Gastrocnemius medialis (tissue), 4 donors: ENCODE measurements around the gene TAF7L.

Experiments used
- CTCF ChIP-seq, 5 experiments: fragments of 450-650 bp in 3 of 5; fragments of 200-600 bp in 2 of 5; sonication (generic) in 2 of 5; IDR thresholded peaks in 4 of 5; conservative IDR thresholded peaks in 1 of 5; 1 replicate in 4 of 5; 2 replicates in 1 of 5; pipeline ENCODE4 v1.5.1; 2016 to 2019; ENCODE audit warnings: antibody characterized with exemption in 5 of 5, mild to moderate bottlenecking in 3 of 5, moderate library complexity in 3 of 5
- POLR2A ChIP-seq, 2 donors: fragments of 450-650 bp; IDR thresholded peaks; one replicate each; pipeline ENCODE4 v1.6.1; 2017; ENCODE audit warnings: antibody characterized with exemption in 2 of 2, mild to moderate bottlenecking in 2 of 2, moderate library complexity in 2 of 2

- TF ChIP-seq CTCF (IDR thresholded peaks at IDR 0.05 in 4 of 5, conservative IDR thresholded peaks at IDR 0.05 in 1 of 5) (no peak), POLR2A (IDR thresholded peaks at IDR 0.05) (no peak)
Measured at GRCh38 chrX:101237041-101237440, 54.1 kb downstream of the TAF7L start.
